Measurements from ENCODE around the gene LRP1B.

DNA sequence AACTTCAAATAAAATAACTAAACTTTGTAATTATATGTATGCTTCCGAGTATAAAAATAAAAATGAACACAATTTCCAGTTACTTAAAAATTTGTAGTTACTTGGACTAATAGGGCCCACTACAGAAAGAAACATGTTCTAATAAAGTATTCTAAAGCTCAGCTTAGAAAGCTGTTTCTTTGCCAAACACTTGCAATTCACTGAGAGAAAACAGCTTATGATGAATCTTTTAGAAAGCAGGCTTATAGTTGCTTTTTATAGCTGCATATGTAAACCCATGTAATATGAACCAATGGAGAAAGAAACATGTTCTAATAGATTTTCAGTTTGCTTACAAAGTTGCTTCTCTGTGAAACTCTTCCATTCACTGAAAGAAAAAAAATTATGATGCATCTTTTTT lies 766.0 kb downstream of the LRP1B start:
- TF ChIP-seq, protein P1, sequence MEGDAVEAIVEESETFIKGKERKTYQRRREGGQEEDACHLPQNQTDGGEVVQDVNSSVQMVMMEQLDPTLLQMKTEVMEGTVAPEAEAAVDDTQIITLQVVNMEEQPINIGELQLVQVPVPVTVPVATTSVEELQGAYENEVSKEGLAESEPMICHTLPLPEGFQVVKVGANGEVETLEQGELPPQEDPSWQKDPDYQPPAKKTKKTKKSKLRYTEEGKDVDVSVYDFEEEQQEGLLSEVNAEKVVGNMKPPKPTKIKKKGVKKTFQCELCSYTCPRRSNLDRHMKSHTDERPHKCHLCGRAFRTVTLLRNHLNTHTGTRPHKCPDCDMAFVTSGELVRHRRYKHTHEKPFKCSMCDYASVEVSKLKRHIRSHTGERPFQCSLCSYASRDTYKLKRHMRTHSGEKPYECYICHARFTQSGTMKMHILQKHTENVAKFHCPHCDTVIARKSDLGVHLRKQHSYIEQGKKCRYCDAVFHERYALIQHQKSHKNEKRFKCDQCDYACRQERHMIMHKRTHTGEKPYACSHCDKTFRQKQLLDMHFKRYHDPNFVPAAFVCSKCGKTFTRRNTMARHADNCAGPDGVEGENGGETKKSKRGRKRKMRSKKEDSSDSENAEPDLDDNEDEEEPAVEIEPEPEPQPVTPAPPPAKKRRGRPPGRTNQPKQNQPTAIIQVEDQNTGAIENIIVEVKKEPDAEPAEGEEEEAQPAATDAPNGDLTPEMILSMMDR (IDR thresholded peaks at IDR 0.05): no peak
- TF ChIP-seq POLR2AphosphoS5 (IDR thresholded peaks at IDR 0.05; ENCODE audit: insufficient read depth in 1 of 2, low read depth in 1 of 2) (no peak), POLR2A (IDR thresholded peaks at IDR 0.05) (no peak)

All from vagina (tissue), 2 donors.